ENCODE results near the gene INO80C. TPM values are rescaled to one million over a fixed set of nuclear protein-coding genes. Genes with fewer than 3 reads are reported as not detected.

The INO80C gene
- total RNA-seq, 1 experiment from 2014 or later, result 42.3 TPM

- TF ChIP-seq CTCF (IDR thresholded peaks at IDR 0.05) (no peak), ZNF281 (CRISPR knock-in tag; IDR thresholded peaks at IDR 0.05) (no peak), ATF1 (CRISPR knock-in tag; IDR thresholded peaks at IDR 0.05) (no peak), ATF3 (CRISPR knock-in tag; conservative IDR thresholded peaks at IDR 0.05) (no peak)
These were observed 75.5 kb downstream of the INO80C start (continued) for GRCh38 chr18:35422237-35422636.

- Mint-ChIP-seq H3K4me3 (no peak overlapping the region), H3K9me3 (peaks cover 25% of the 10 kb centered on the region), H3K4me1 (peaks cover 6% of the 10 kb centered on the region; the same call in 1 of the 2 replicates), H3K27ac (no peak overlapping the region), H3K36me3 (peaks cover 8% of the 10 kb centered on the region), H3K27me3 (ENCODE audit: low read depth) (no peaks in the 10 kb centered on the region; the same call in 1 of the 2 replicates)
- no peak for DNase-seq (ENCODE audit: low spot score)
- no peak for ATAC-seq
- TF ChIP-seq RELA (CRISPR knock-in tag; IDR thresholded peaks at IDR 0.05; ENCODE audit: borderline replicate concordance) (no peak), ZNF425 (CRISPR knock-in tag; conservative IDR thresholded peaks at IDR 0.05) (no peak), USF1 (CRISPR knock-in tag; IDR thresholded peaks at IDR 0.05) (no peak)
- ChIA-PET POLR2A (no interaction called here), CTCF (no interaction called here)
These were observed 79.2 kb downstream of the INO80C start for GRCh38 chr18:35418610-35419009.

Other genes with a start within 250 kb of the INO80C start
- gene ZSCAN30, start 207.7 kb downstream of the INO80C start, total RNA-seq (2021), result 21.9 to 24.3 TPM (median 22.6 TPM) in 3 replicates
- 56.9 to 59.0 TPM (median 58.3 TPM) in 3 replicates for gene ZNF24, start 153.5 kb downstream of the INO80C start, total RNA-seq (2021)
- 1.0 to 1.9 TPM (median 1.5 TPM) in 3 replicates for gene ZNF396, start 120.6 kb downstream of the INO80C start, total RNA-seq (2021)
- gene GALNT1, start 83.8 kb upstream of the INO80C start, total RNA-seq (2021), result 63.1 to 80.1 TPM (median 71.7 TPM) in 3 replicates

All from WTC11 (cell line).